Suprapubic skin (tissue), 4 donors: Measurements from ENCODE around the gene TSEN54.

Experiments
- EP300 ChIP-seq: sonication (generic); formaldehyde crosslinking; IDR thresholded peaks from one replicate; pipeline ENCODE4 v1.6.1; 2017; ENCODE audit warnings: antibody characterized with exemption
- POLR2A ChIP-seq, 2 donors: fragments of 450-650 bp; IDR thresholded peaks; one replicate each; pipeline ENCODE4 v1.6.1; 2017; ENCODE audit warnings: antibody characterized with exemption in 2 of 2, mild to moderate bottlenecking in 2 of 2, moderate library complexity in 2 of 2
- POLR2AphosphoS5 ChIP-seq, 3 donors: sonication (generic); formaldehyde crosslinking; IDR thresholded peaks; one replicate each; pipeline ENCODE4 v1.6.1; 2017; ENCODE audit warnings: antibody characterized with exemption in 3 of 3
- TF ChIP-seq, protein P1 (sequence below), 2 donors: fragments of 200-600 bp in 1 of 2; fragments of 450-650 bp in 1 of 2; sonication (generic) in 1 of 2; IDR thresholded peaks; one replicate each; pipeline ENCODE4 v1.5.1; 2016 to 2019; ENCODE audit warnings: antibody characterized with exemption in 2 of 2, mild to moderate bottlenecking in 1 of 2, moderate library complexity in 1 of 2

DNA sequence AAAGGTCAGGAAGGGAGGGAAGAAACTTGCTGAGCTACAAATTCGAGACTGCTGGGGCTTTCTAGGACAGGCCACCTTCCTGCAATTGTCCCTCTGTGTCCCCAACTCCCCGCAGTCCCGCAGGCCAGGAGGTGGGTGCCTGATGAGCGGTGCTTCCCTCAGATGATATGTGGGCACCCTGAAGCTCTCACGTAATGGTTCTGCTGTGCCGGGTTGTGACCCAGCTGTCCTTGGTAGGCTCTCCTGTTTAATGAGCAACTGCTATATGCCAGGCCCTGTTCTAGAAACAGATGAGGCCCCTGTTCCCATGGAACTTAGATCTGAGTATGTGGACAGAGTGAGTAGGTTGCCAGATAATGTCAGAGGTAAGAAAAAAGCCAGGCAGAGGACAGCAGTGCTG lies 49.3 kb downstream of the TSEN54 start:
- TF ChIP-seq, protein P1, sequence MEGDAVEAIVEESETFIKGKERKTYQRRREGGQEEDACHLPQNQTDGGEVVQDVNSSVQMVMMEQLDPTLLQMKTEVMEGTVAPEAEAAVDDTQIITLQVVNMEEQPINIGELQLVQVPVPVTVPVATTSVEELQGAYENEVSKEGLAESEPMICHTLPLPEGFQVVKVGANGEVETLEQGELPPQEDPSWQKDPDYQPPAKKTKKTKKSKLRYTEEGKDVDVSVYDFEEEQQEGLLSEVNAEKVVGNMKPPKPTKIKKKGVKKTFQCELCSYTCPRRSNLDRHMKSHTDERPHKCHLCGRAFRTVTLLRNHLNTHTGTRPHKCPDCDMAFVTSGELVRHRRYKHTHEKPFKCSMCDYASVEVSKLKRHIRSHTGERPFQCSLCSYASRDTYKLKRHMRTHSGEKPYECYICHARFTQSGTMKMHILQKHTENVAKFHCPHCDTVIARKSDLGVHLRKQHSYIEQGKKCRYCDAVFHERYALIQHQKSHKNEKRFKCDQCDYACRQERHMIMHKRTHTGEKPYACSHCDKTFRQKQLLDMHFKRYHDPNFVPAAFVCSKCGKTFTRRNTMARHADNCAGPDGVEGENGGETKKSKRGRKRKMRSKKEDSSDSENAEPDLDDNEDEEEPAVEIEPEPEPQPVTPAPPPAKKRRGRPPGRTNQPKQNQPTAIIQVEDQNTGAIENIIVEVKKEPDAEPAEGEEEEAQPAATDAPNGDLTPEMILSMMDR (IDR thresholded peaks at IDR 0.05), result no peak
- TF ChIP-seq POLR2A (IDR thresholded peaks at IDR 0.05) (no peak), POLR2AphosphoS5 (IDR thresholded peaks at IDR 0.05) (no peak), EP300 (no peak)
